Cardiac muscle cell (in vitro differentiated cells and primary cell): ENCODE data around the gene GINS3. TPM values are rescaled to one million over a fixed set of nuclear protein-coding genes. Genes with fewer than 3 reads are reported as not detected.

ENCODE experiments used
- DNase-seq, 2 donors: peaks; one replicate each; pipeline versions ENCODE4 v3.0.0 to v3.0.0-alpha.2; 2010 to 2017; ENCODE audit warnings: low read depth in 1 of 2, low spot score in 1 of 2
- H3K27ac ChIP-seq: fragments of 200-600 bp; sonication (generic); 2 replicates; pipeline ENCODE4 v1.5.1; 2016
- H3K27me3 ChIP-seq: fragments of 200-600 bp; sonication (generic); 2 replicates; pipeline ENCODE4 v1.6.0; 2016; ENCODE audit warnings: control low read depth
- H3K36me3 ChIP-seq: fragments of 200-600 bp; sonication (generic); 2 replicates; pipeline ENCODE4 v1.5.1; 2016; ENCODE audit warnings: control low read depth
- H3K4me1 ChIP-seq: fragments of 200-600 bp; sonication (generic); 2 replicates; pipeline ENCODE4 v1.8.1; 2017; ENCODE audit warnings: low read depth, mild to moderate bottlenecking, mixed run types
- H3K4me3 ChIP-seq: fragments of 200-600 bp; sonication (generic); 2 replicates; pipeline ENCODE4 v1.5.1; 2016; ENCODE audit warnings: mild to moderate bottlenecking
- H3K9me3 ChIP-seq: fragments of 200-600 bp; sonication (generic); 2 replicates; pipeline ENCODE4 v1.5.1; 2017; ENCODE audit warnings: low read depth, mild to moderate bottlenecking, control low read depth
- polyA plus RNA-seq: library from polyadenylated mRNA; unstranded; fragments of >200 nt; fragmentation: Nextera tagmentation; extraction: Ambion mirVana; gene quantifications from 2 replicates; pipeline ENCODE4 v1.2.1, GENCODE V29; 2016
- total RNA-seq: library from RNA; depleted of rRNA; stranded (reverse); fragments of >200 nt; gene quantifications from 2 replicates; pipeline ENCODE4 v1.2.3, GENCODE V29; 2016
- TF ChIP-seq, protein P1 (sequence below): IDR thresholded peaks from 2 replicates; pipeline ENCODE4 v1.5.1; 2012; ENCODE audit warnings: low read depth, mild to moderate bottlenecking, low read length

Gene GINS3
- total and polyA plus RNA-seq, 2 experiments from 2014 or later, result 2.1 to 4.2 TPM

DNA sequence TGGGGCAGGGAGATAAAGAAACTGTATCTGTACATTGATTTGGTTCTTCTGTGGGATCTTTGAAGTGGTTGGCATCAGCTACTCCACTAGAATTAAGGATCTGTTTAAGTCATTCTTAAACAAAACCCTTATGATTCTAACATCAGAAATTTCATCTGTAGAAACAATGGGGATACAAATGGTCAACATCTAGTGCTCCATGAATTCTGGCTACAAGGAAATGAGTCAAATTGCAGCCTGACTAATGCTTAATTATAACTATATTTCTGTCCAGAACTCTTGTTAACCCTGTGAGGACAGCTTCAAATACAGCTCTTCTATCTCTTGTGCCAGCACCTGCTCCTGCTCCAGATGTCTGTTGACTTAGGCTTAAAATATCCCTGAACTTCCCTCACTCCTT, 13.9 kb upstream of the GINS3 start:
- TF ChIP-seq, protein P1, sequence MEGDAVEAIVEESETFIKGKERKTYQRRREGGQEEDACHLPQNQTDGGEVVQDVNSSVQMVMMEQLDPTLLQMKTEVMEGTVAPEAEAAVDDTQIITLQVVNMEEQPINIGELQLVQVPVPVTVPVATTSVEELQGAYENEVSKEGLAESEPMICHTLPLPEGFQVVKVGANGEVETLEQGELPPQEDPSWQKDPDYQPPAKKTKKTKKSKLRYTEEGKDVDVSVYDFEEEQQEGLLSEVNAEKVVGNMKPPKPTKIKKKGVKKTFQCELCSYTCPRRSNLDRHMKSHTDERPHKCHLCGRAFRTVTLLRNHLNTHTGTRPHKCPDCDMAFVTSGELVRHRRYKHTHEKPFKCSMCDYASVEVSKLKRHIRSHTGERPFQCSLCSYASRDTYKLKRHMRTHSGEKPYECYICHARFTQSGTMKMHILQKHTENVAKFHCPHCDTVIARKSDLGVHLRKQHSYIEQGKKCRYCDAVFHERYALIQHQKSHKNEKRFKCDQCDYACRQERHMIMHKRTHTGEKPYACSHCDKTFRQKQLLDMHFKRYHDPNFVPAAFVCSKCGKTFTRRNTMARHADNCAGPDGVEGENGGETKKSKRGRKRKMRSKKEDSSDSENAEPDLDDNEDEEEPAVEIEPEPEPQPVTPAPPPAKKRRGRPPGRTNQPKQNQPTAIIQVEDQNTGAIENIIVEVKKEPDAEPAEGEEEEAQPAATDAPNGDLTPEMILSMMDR, result no peak
- H3K9me3 ChIP-seq, result no peaks in the 10 kb centered on the region
- H3K36me3 ChIP-seq, result no peaks in the 10 kb centered on the region
- no peak for DNase-seq
- no peak overlapping the region for H3K27ac ChIP-seq
- H3K27me3 ChIP-seq, result no peaks in the 10 kb centered on the region
- no peak overlapping the region for H3K4me3 ChIP-seq
- H3K4me1 ChIP-seq, result no peaks in the 10 kb centered on the region

- TF ChIP-seq, protein P1, result no peak
- Histone ChIP-seq H3K27me3 (no peaks in the 10 kb centered on the region), H3K27ac (no peak overlapping the region), H3K4me1 (no peaks in the 10 kb centered on the region), H3K4me3 (no peak overlapping the region), H3K9me3 (no peaks in the 10 kb centered on the region), H3K36me3 (no peaks in the 10 kb centered on the region)
- DNase-seq, result no peak
Observed at GRCh38 chr16:58379736-58380135, 12.5 kb upstream of the GINS3 start.

DNA sequence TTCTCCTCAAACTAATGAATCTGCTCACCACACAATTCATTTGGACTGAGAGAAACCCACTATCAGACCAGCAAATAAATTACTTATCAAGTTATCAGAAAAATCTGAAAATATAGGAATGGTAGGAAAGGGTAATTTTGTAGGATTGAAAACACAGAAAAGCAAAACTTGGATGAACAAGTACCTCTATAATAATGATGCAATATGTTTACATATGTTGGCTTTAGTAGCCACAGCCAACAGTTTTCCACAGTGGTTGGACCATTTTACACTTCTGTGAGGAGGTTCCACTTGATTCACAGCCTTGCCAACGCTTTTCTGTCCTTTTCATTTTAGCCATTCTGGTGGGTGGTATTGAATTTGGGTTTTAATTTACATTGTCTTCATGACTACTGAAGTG, 10.6 kb upstream of the GINS3 start:
- Histone ChIP-seq H3K4me1 (no peaks in the 10 kb centered on the region), H3K27ac (no peak overlapping the region), H3K9me3 (no peaks in the 10 kb centered on the region), H3K36me3 (no peaks in the 10 kb centered on the region), H3K4me3 (no peak overlapping the region), H3K27me3 (no peaks in the 10 kb centered on the region)
- TF ChIP-seq, protein P1, result no peak
- no peak for DNase-seq

GRCh38 chr16:58384437-58385055, 7.7 kb upstream of the GINS3 start:
- Histone ChIP-seq H3K36me3 (no peaks in the 10 kb centered on the region), H3K9me3 (no peaks in the 10 kb centered on the region), H3K4me1 (no peaks in the 10 kb centered on the region), H3K27ac (no peak overlapping the region), H3K4me3 (no peak overlapping the region), H3K27me3 (peaks cover 5% of the 10 kb centered on the region)
- no peak for DNase-seq
- TF ChIP-seq, protein P1, result no peak

GRCh38 chr16:58385218-58385773, 7.0 kb upstream of the GINS3 start:
- H3K36me3 ChIP-seq, result no peaks in the 10 kb centered on the region
- H3K9me3 ChIP-seq, result no peaks in the 10 kb centered on the region
- no peak overlapping the region for H3K4me3 ChIP-seq
- H3K4me1 ChIP-seq, result no peaks in the 10 kb centered on the region
- peaks cover 12% of the 10 kb centered on the region for H3K27me3 ChIP-seq
- TF ChIP-seq, protein P1, result no peak
- DNase-seq, result no peak
- no peak overlapping the region for H3K27ac ChIP-seq
